ENCODE measurements around the gene ZNF211.

ZNF211 gene

GRCh38 chr19:57632987-57633831 lies at the start of gene ZNF211:
Gene ZNF211, plus strand, starts transcription at chr19:57633168. Its CDS starts 179 bp downstream, at chr19:57633347.
- CTCF ChIA-PET = interaction anchor here (1.0 kb wide), 1 partner anchor 32 kb away, joined by 3 read pairs; no protein-coding TSS in a partner anchor
- DNase-seq = peak; percentile 93
- Mint-ChIP-seq H3K36me3 (peaks cover 49% of the 10 kb centered on the region), H3K9me3 (peaks cover 36% of the 10 kb centered on the region), H3K27ac (peak within 1 kb of the TSS; percentile 90), H3K4me3 (peak within 1 kb of the TSS; percentile 97), H3K4me1 (peaks cover 24% of the 10 kb centered on the region), H3K27me3 (no peaks in the 10 kb centered on the region)

GRCh38 chr19:57583521-57584416 lies 49.2 kb upstream of the ZNF211 start, which contains the start of gene ZIK1:
Gene ZIK1, plus strand, starts transcription at chr19:57584145. Its CDS starts 212 bp downstream, at chr19:57584357.
- H3K9me3 Mint-ChIP-seq = peaks cover 62% of the 10 kb centered on the region
- peaks cover 59% of the 10 kb centered on the region for H3K36me3 Mint-ChIP-seq
- peaks cover 3% of the 10 kb centered on the region for H3K27me3 Mint-ChIP-seq
- H3K4me1 Mint-ChIP-seq = peaks cover 29% of the 10 kb centered on the region
- CTCF ChIA-PET = no interaction called here
- H3K27ac Mint-ChIP-seq = peak within 1 kb of the TSS; percentile 91
- H3K4me3 Mint-ChIP-seq = peak within 1 kb of the TSS; percentile 92
- peak; percentile 95 for DNase-seq

GRCh38 chr19:57587529-57587928 lies 45.4 kb upstream of the ZNF211 start:
- Mint-ChIP-seq H3K9me3 (peaks cover 77% of the 10 kb centered on the region), H3K36me3 (peaks cover 77% of the 10 kb centered on the region), H3K27me3 (peaks cover 3% of the 10 kb centered on the region), H3K27ac (no peak overlapping the region), H3K4me3 (no peak overlapping the region), H3K4me1 (peaks cover 20% of the 10 kb centered on the region)
- CTCF ChIA-PET = no interaction called here
- DNase-seq = no peak

- peaks cover 21% of the 10 kb centered on the region for H3K4me1 Mint-ChIP-seq
- H3K27me3 Mint-ChIP-seq = no peaks in the 10 kb centered on the region
- peaks cover 58% of the 10 kb centered on the region for H3K9me3 Mint-ChIP-seq
- CTCF ChIA-PET = no interaction called here
- no peak for DNase-seq
- peaks cover 37% of the 10 kb centered on the region for H3K36me3 Mint-ChIP-seq
- H3K4me3 Mint-ChIP-seq = peak overlapping the region; percentile 83
- peak overlapping the region; percentile 82 for H3K27ac Mint-ChIP-seq
Observed at GRCh38 chr19:57599377-57599760, 33.6 kb upstream of the ZNF211 start.

GRCh38 chr19:57599761-57600383 lies 33.1 kb upstream of the ZNF211 start, which contains the start of gene ZNF530:
Gene ZNF530, plus strand, starts transcription at chr19:57599885. Its CDS starts 4,461 bp downstream, at chr19:57604346.
- DNase-seq = peak; percentile 93
- peaks cover 42% of the 10 kb centered on the region for H3K36me3 Mint-ChIP-seq
- H3K4me1 Mint-ChIP-seq = peaks cover 21% of the 10 kb centered on the region
- H3K27ac Mint-ChIP-seq = peak within 1 kb of the TSS; percentile 82
- H3K9me3 Mint-ChIP-seq = peaks cover 61% of the 10 kb centered on the region
- CTCF ChIA-PET = no interaction called here
- H3K4me3 Mint-ChIP-seq = peak within 1 kb of the TSS; percentile 83
- H3K27me3 Mint-ChIP-seq = no peaks in the 10 kb centered on the region

- Mint-ChIP-seq H3K27ac (no peak overlapping the region), H3K4me3 (no peak overlapping the region), H3K36me3 (peaks cover 62% of the 10 kb centered on the region), H3K27me3 (no peaks in the 10 kb centered on the region), H3K9me3 (peaks cover 65% of the 10 kb centered on the region), H3K4me1 (no peaks in the 10 kb centered on the region)
- DNase-seq = no peak
- CTCF ChIA-PET = no interaction called here
Observed at GRCh38 chr19:57606931-57607330, 26.0 kb upstream of the ZNF211 start.

- no peak overlapping the region for H3K4me3 Mint-ChIP-seq
- CTCF ChIA-PET = no interaction called here
- no peaks in the 10 kb centered on the region for H3K27me3 Mint-ChIP-seq
Observed at GRCh38 chr19:57611113-57611512, 21.9 kb upstream of the ZNF211 start.

GRCh38 chr19:57613941-57614743 lies 18.8 kb upstream of the ZNF211 start, which contains the start of gene ZNF134:
Gene ZNF134, plus strand, starts transcription at chr19:57614242. Its CDS starts 5,227 bp downstream, at chr19:57619469.
- H3K4me1 Mint-ChIP-seq = peaks cover 22% of the 10 kb centered on the region
- H3K27me3 Mint-ChIP-seq = no peaks in the 10 kb centered on the region
- peak; percentile 95 for DNase-seq
- H3K9me3 Mint-ChIP-seq = peaks cover 63% of the 10 kb centered on the region
- H3K27ac Mint-ChIP-seq = peak within 1 kb of the TSS; percentile 89
- H3K4me3 Mint-ChIP-seq = peak within 1 kb of the TSS; percentile 83
- peaks cover 51% of the 10 kb centered on the region for H3K36me3 Mint-ChIP-seq
- CTCF ChIA-PET = no interaction called here

More at GRCh38 chr19:57611113-57611512, 21.9 kb upstream of the ZNF211 start:
- Mint-ChIP-seq H3K27ac (no peak overlapping the region), H3K9me3 (peaks cover 60% of the 10 kb centered on the region), H3K4me1 (peaks cover 22% of the 10 kb centered on the region), H3K36me3 (peaks cover 45% of the 10 kb centered on the region)
- no peak for DNase-seq

GRCh38 chr19:57615346-57615745 lies 17.6 kb upstream of the ZNF211 start:
- Mint-ChIP-seq H3K27me3 (no peaks in the 10 kb centered on the region), H3K4me3 (peak overlapping the region; percentile 83), H3K4me1 (peaks cover 22% of the 10 kb centered on the region), H3K27ac (peak overlapping the region; percentile 89), H3K36me3 (peaks cover 63% of the 10 kb centered on the region), H3K9me3 (peaks cover 75% of the 10 kb centered on the region)
- CTCF ChIA-PET = no interaction called here
- no peak for DNase-seq

GRCh38 chr19:57620673-57621348 lies 12.2 kb upstream of the ZNF211 start:
- peaks cover 89% of the 10 kb centered on the region for H3K9me3 Mint-ChIP-seq
- H3K27ac Mint-ChIP-seq = peak overlapping the region; percentile 49
- peaks cover 93% of the 10 kb centered on the region for H3K36me3 Mint-ChIP-seq
- H3K4me1 Mint-ChIP-seq = peaks cover under 1% of the 10 kb centered on the region
- CTCF ChIA-PET = no interaction called here
- no peak for DNase-seq
- H3K27me3 Mint-ChIP-seq = no peaks in the 10 kb centered on the region
- H3K4me3 Mint-ChIP-seq = no peak overlapping the region

GRCh38 chr19:57623091-57623490 lies 9.9 kb upstream of the ZNF211 start:
- Mint-ChIP-seq H3K27me3 (no peaks in the 10 kb centered on the region), H3K4me3 (no peak overlapping the region), H3K27ac (no peak overlapping the region), H3K36me3 (peaks cover 74% of the 10 kb centered on the region), H3K4me1 (no peaks in the 10 kb centered on the region), H3K9me3 (peaks cover 77% of the 10 kb centered on the region)
- DNase-seq = no peak
- CTCF ChIA-PET = no interaction called here

GRCh38 chr19:57633832-57634131 lies 814 bp downstream of the ZNF211 start:
- DNase-seq = no peak
- Mint-ChIP-seq H3K27me3 (no peaks in the 10 kb centered on the region), H3K4me3 (peak overlapping the region; percentile 97), H3K27ac (peak overlapping the region; percentile 90), H3K36me3 (peaks cover 55% of the 10 kb centered on the region), H3K9me3 (peaks cover 40% of the 10 kb centered on the region), H3K4me1 (peaks cover 24% of the 10 kb centered on the region)
- CTCF ChIA-PET = interaction anchor here (1.0 kb wide), 1 partner anchor 32 kb away, joined by 3 read pairs; no protein-coding TSS in a partner anchor

GRCh38 chr19:57637379-57637778 lies 4.4 kb downstream of the ZNF211 start:
- Mint-ChIP-seq H3K27ac (no peak overlapping the region), H3K36me3 (peaks cover 85% of the 10 kb centered on the region), H3K27me3 (no peaks in the 10 kb centered on the region), H3K9me3 (peaks cover 61% of the 10 kb centered on the region), H3K4me1 (peaks cover 24% of the 10 kb centered on the region), H3K4me3 (no peak overlapping the region)
- CTCF ChIA-PET = no interaction called here
- no peak for DNase-seq
